ENCODE measurements around the gene ANTXR2.

ANTXR2 gene

GRCh38 chr4:80081566-80081965, 8.5 kb upstream of the ANTXR2 start:
- no peaks in the 10 kb centered on the region for H3K9me3 ChIP-seq (ENCODE audit: control insufficient read depth, insufficient read depth, low read length)
- no peaks in the 10 kb centered on the region for H3K4me1 ChIP-seq (ENCODE audit: insufficient read depth, low read length)
- no peak overlapping the region for H3K9ac ChIP-seq (ENCODE audit: low read depth, low read length)
- no peaks in the 10 kb centered on the region for H3K36me3 ChIP-seq (ENCODE audit: insufficient read depth, low read length)

DNA sequence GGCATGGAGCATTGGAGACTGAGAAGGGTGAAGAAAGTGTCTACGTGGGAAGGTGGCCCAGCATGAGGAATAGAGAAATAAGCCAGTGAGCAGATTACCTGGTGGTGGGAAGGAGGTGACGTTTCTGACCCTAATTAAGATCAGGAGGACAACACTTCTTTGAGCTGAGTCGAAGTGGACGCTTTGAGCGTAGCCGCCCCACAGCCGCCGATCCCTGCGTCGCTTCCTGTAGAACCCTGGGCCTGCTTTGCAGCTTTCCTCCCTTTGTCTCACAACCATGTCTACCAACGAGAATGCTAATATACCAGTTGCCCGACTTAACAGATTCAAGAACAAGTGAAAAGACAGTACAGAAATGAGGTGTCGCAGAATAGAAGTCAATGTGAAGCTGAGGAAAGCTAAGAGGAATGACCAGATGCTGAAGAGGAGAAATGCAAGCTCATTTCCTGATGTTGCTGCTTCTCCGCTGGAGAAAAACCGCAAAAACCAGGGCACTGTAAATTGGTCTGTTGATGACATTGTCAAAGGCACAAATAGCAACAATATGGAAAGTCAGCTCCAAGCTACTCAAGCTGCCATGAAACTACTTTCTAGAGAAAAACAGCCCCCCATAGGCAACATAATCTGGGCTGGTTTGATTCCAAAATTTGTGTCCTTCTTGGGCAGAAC, 6.4 kb upstream of the ANTXR2 start:
- no peak overlapping the region for H3K9ac ChIP-seq (ENCODE audit: low read depth, low read length)
- no peaks in the 10 kb centered on the region for H3K4me1 ChIP-seq (ENCODE audit: insufficient read depth, low read length)

GRCh38 chr4:80078346-80079092, 5.5 kb upstream of the ANTXR2 start:
- Histone ChIP-seq H3K36me3 (ENCODE audit: insufficient read depth, low read length) (no peaks in the 10 kb centered on the region), H3K4me1 (ENCODE audit: insufficient read depth, low read length) (peaks cover 5% of the 10 kb centered on the region; the same call in 1 of the 2 replicates), H3K9me3 (ENCODE audit: control insufficient read depth, insufficient read depth, low read length) (no peaks in the 10 kb centered on the region), H3K9ac (ENCODE audit: low read depth, low read length) (no peak overlapping the region)

More for the DNA sequence above, 6.4 kb upstream of the ANTXR2 start:
- H3K9me3 ChIP-seq (ENCODE audit: control insufficient read depth, insufficient read depth, low read length), result no peaks in the 10 kb centered on the region
- no peaks in the 10 kb centered on the region for H3K36me3 ChIP-seq (ENCODE audit: insufficient read depth, low read length)

DNA sequence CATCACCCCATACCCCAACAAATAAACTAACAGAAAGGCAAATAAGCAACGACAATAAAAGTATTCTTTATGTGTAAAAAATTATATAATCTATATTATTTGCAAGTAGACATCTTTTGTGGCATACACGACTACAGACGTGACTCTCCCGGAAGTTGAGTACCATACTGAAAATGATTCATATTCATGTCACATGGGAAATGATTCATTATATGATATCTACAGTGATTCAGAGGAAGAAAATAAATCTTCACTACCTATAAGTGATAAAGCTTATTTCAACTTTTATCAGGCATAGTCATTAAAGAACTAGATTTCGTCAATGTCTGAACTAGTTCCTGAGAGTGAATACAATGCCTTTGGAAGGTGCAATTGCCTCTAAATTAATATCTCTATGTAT, 4.6 kb upstream of the ANTXR2 start:
- Histone ChIP-seq H3K9ac (ENCODE audit: low read depth, low read length) (no peak overlapping the region), H3K36me3 (ENCODE audit: insufficient read depth, low read length) (no peaks in the 10 kb centered on the region), H3K4me1 (ENCODE audit: insufficient read depth, low read length) (peaks cover 5% of the 10 kb centered on the region; the same call in 1 of the 2 replicates), H3K9me3 (ENCODE audit: control insufficient read depth, insufficient read depth, low read length) (no peaks in the 10 kb centered on the region)

DNA sequence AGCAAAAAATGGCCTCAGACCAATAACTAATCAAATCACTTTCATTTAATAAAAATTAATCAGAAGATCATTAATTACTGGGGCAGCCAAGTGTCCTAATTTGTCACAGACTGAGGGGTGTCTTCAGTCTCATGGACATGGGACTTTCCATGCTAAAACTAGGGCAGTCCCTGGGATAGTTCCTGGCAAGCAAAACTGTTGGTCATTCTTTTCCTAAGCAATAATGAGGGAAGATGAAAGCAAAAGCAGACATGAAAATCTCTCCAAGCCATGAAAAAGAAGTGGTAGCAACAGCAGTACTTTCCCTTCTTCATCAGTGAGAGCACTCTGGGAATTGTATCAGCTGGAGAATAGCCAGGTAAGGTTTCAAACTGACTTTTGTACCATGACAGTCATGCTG, 3.7 kb upstream of the ANTXR2 start:
- Histone ChIP-seq H3K9ac (ENCODE audit: low read depth, low read length) (no peak overlapping the region), H3K36me3 (ENCODE audit: insufficient read depth, low read length) (no peaks in the 10 kb centered on the region), H3K4me1 (ENCODE audit: insufficient read depth, low read length) (peaks cover 5% of the 10 kb centered on the region; the same call in 1 of the 2 replicates), H3K9me3 (ENCODE audit: control insufficient read depth, insufficient read depth, low read length) (no peaks in the 10 kb centered on the region)

DNA sequence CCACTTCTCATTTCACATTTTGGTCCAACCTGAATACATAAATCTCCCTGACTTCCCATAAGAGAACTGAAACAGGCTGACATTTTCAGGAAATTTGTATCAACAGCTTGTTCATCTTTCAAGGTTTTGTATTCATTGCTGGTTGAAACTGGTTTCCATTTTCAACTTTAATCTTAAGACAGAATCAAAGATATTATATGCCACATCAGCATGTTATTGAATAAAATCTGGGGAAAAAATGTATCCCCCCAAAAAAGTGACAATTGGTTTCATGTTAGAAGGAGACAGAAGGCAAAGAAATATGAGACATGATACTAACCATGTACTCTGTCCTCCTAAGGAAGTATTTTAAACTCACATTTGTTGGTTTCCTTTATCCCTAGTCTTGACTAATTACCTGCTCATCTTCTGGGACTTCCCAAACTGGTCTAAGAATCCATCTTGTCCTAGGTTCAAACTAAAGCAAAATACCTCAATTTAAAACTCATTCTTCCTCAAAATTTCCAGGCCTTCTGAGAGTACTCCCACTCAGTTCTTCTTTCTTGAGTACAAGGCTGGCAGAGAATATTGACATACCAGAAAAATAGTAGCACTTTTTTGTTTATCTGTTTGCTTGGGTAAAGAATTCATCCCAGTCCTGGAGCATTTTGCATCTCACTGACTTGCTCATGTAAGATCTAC, 3.1 kb upstream of the ANTXR2 start:
- H3K4me1 ChIP-seq (ENCODE audit: insufficient read depth, low read length), result peaks cover 8% of the 10 kb centered on the region
- H3K36me3 ChIP-seq (ENCODE audit: insufficient read depth, low read length), result no peaks in the 10 kb centered on the region
- no peaks in the 10 kb centered on the region for H3K9me3 ChIP-seq (ENCODE audit: control insufficient read depth, insufficient read depth, low read length)
- no peak overlapping the region for H3K9ac ChIP-seq (ENCODE audit: low read depth, low read length)

DNA sequence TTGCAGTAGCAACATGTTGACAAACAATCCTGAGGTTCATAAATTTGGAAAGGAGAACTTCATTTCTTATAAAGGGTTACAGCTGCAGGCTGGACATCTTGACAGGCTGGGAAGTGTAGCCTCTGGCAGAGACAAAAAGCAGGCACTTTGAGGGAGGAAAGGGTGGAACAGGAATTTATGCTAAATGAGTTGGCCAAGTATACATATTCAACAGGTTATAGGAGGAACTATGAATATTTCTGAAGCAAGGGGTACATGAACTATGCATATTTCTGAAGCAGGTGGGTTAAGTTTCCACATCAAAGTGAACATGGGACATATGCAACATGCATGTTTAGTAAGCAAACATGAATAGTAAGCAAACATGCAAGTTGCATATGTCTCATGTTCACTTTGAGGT, 1.6 kb upstream of the ANTXR2 start:
- H3K9ac ChIP-seq (ENCODE audit: low read depth, low read length), result no peak overlapping the region
- no peaks in the 10 kb centered on the region for H3K9me3 ChIP-seq (ENCODE audit: control insufficient read depth, insufficient read depth, low read length)
- peaks cover 15% of the 10 kb centered on the region for H3K4me1 ChIP-seq (ENCODE audit: insufficient read depth, low read length)
- H3K36me3 ChIP-seq (ENCODE audit: insufficient read depth, low read length), result no peaks in the 10 kb centered on the region

DNA sequence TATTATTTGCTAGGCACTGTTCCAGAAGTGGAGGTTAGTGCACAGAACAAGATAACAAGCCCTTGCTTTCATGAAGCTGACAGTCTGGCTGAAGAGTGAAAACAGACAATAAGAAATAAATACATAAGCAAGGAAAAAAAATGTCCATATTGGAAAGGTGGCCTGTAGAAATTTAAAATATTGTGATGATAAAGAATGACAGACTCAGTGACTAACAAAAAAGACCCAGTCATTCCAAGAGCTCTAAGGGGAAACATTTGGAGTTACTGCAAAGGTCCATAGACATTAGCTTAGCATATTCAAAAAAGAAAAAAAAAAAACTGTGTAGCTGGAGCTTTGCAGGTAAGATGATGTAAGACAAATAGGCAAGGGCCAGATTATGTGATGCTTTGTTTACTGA, 1.0 kb upstream of the ANTXR2 start:
- Histone ChIP-seq H3K36me3 (ENCODE audit: insufficient read depth, low read length) (no peaks in the 10 kb centered on the region), H3K9ac (ENCODE audit: low read depth, low read length) (no peak overlapping the region), H3K9me3 (ENCODE audit: control insufficient read depth, insufficient read depth, low read length) (no peaks in the 10 kb centered on the region), H3K4me1 (ENCODE audit: insufficient read depth, low read length) (peaks cover 15% of the 10 kb centered on the region)

- H3K9ac ChIP-seq (ENCODE audit: low read depth, low read length), result peak overlapping the region; percentile 90
- peaks cover 15% of the 10 kb centered on the region for H3K4me1 ChIP-seq (ENCODE audit: insufficient read depth, low read length)
- no peaks in the 10 kb centered on the region for H3K9me3 ChIP-seq (ENCODE audit: control insufficient read depth, insufficient read depth, low read length)
- H3K36me3 ChIP-seq (ENCODE audit: insufficient read depth, low read length), result no peaks in the 10 kb centered on the region
These were observed 512 bp upstream of the ANTXR2 start for GRCh38 chr4:80073473-80074008.

DNA sequence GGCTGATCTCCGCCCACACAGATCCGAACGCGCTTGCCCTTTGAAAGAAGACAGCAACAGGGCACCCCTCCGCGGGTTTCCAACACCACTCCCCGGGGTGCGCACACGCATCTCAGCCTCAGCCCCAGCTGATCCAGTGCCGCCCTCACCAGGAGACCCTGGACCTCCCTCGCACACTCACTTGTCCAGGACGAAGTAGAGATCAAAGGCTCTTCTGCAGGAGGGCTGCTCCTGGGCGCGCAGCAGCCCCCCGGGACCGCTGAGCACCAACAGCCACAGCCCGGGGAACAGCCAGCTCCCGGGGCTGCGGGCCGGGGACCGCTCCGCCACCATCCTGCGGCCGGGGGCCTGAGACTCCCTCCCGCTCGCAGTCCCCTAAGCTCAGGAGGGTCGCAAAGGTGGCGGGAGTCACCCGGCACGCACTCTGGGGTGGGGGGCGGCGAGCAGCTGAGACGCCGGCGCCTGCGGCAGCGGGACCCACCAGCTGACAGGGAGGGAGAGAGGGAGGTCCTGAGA, 743 bp downstream of the ANTXR2 start:
- Histone ChIP-seq H3K4me1 (ENCODE audit: insufficient read depth, low read length) (peaks cover 15% of the 10 kb centered on the region), H3K36me3 (ENCODE audit: insufficient read depth, low read length) (no peaks in the 10 kb centered on the region; the same call in 1 of the 2 replicates), H3K9ac (ENCODE audit: low read depth, low read length) (peak overlapping the region; percentile 90), H3K9me3 (ENCODE audit: control insufficient read depth, insufficient read depth, low read length) (no peaks in the 10 kb centered on the region)

DNA sequence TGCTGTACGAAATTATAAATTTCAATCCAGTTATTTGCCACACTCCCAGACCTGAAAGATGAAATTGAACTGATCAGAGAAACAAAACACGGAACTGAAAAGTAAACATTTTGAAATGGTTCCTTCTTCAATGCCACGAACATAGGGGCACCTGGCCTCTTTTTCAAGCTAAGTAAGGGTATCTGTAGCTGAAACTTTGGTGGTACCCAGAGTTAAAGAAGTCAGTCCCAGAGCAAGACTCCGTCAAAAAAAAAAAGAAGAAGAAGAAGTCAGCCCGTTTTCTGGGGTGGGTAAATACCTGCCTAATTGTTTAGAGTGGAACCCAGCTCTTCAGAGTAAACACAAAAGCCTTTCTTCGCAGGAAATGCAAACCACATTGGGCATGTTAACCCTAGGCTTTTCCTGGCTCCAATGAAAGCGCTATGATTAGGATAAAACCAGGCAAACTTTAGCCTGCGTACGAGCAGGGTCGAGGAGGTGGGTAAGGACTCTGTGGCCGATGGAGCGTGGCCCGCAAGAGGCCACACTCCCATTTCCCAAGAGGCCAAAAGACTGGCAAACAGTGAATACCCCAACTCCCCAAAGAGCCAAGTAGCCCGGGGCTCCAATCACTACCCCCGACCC, 1.3 kb downstream of the ANTXR2 start:
- no peaks in the 10 kb centered on the region for H3K9me3 ChIP-seq (ENCODE audit: control insufficient read depth, insufficient read depth, low read length)
- peak overlapping the region; percentile 90 for H3K9ac ChIP-seq (ENCODE audit: low read depth, low read length)
- peaks cover 15% of the 10 kb centered on the region for H3K4me1 ChIP-seq (ENCODE audit: insufficient read depth, low read length)
- H3K36me3 ChIP-seq (ENCODE audit: insufficient read depth, low read length), result no peaks in the 10 kb centered on the region; the same call in 1 of the 2 replicates

GRCh38 chr4:80070880-80071603, 2.0 kb downstream of the ANTXR2 start:
- Histone ChIP-seq H3K9ac (ENCODE audit: low read depth, low read length) (peak overlapping the region; percentile 90), H3K4me1 (ENCODE audit: insufficient read depth, low read length) (peaks cover 15% of the 10 kb centered on the region), H3K9me3 (ENCODE audit: control insufficient read depth, insufficient read depth, low read length) (no peaks in the 10 kb centered on the region)

GRCh38 chr4:80069837-80070731, 2.9 kb downstream of the ANTXR2 start:
- H3K9me3 ChIP-seq (ENCODE audit: control insufficient read depth, insufficient read depth, low read length), result no peaks in the 10 kb centered on the region
- no peaks in the 10 kb centered on the region; the same call in 1 of the 2 replicates for H3K36me3 ChIP-seq (ENCODE audit: insufficient read depth, low read length)
- H3K9ac ChIP-seq (ENCODE audit: low read depth, low read length), result no peak overlapping the region
- H3K4me1 ChIP-seq (ENCODE audit: insufficient read depth, low read length), result peaks cover 15% of the 10 kb centered on the region

More at GRCh38 chr4:80070880-80071603, 2.0 kb downstream of the ANTXR2 start:
- no peaks in the 10 kb centered on the region; the same call in 1 of the 2 replicates for H3K36me3 ChIP-seq (ENCODE audit: insufficient read depth, low read length)

Measured in ES-I3 (cell line).